Stimulated activated CD4-positive, alpha-beta T cell treated with anti-CD3 and anti-CD28 coated beads, Interleukin-15, amount 100 ng/mL, for 24 hours (primary cell): ENCODE data around the gene FAM110D.

Experiments
- DNase-seq: peaks from one replicate; pipeline ENCODE4 v3.0.0-alpha.2; 2020

Gene FAM110D

GRCh38 chr1:26190373-26190987 lies 31.6 kb downstream of the FAM110D start, which contains the start of gene CATSPER4:
TSS of gene CATSPER4 (plus strand) at chr1:26190602. CDS start at chr1:26190628, 26 bp downstream.
- DNase-seq: no peak

DNA sequence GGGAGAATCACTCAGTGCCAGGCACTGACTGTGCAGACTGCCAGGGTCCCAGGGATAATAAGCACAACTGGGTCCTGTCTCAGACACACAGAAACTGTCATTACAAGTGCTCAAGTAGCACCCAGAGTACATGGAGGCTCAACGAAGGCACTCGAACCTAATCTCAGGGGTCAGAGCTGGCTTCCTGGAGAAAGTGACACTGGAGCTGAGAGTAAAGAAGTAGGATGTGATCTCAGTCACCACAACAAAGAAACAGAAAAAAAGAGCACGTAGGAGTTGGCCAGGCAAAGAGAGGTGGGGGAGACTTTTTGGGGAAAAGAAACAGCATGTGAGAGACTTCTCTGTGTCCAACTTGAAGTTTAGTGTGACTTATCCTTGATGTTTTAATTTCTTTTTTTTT lies 32.9 kb downstream of the FAM110D start:
- no peak for DNase-seq

GRCh38 chr1:26195805-26196204 lies 36.9 kb downstream of the FAM110D start:
- DNase-seq: no peak

- no peak for DNase-seq
Measured at GRCh38 chr1:26197301-26197700, 38.4 kb downstream of the FAM110D start.

DNA sequence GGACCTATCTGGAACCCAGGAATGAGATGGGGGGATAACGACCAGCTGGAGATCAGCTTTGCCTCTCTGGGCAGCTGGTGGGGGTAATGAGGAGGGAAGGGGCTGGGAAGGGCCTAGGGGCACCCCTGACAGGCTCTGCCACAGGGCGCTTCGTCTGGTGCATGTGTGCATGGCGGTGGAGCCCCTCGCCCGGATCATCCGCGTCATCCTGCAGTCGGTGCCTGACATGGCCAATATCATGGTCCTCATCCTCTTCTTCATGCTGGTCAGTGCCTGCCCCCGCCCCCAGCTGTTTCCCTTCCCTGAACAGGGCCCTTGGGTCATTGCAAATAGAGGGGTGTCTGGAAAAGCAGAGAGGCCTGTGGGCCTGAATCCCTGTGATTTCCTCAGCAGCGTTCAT lies 38.9 kb downstream of the FAM110D start:
- no peak for DNase-seq

- no peak for DNase-seq
Measured at GRCh38 chr1:26200413-26200812, 41.5 kb downstream of the FAM110D start.

DNA sequence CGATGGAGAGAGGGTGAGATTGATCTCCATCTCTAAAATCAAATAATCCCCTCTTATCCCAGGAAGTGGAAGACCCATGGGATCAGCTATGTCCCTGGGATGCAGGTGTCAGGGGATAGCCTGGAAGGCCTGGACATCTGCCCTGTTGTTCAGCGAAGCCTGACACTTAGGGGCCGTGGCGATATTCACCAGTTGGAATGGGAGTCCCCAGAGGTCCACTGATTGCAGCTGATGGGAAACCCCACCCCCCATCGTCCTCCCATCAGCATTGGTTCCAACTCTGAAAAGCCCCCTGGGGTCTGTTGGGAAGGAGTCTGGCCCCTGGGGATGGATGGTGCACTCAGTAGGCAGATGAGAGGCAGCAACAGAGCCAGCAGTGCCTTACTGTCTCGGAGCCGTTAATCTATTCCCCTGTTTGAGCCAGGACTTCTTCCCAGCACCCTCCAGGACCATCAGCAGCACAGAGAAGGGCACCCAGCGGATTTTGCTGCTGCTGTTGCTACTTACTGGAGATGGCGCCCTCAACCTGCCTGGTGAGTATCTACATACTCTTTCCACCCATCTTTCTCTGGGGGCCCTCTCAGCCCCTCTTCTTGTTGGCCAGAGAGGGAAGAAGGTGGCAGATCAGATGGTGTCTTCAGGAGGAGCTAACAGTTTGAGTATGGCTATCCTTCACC lies 44.9 kb downstream of the FAM110D start:
- DNase-seq: no peak

DNA sequence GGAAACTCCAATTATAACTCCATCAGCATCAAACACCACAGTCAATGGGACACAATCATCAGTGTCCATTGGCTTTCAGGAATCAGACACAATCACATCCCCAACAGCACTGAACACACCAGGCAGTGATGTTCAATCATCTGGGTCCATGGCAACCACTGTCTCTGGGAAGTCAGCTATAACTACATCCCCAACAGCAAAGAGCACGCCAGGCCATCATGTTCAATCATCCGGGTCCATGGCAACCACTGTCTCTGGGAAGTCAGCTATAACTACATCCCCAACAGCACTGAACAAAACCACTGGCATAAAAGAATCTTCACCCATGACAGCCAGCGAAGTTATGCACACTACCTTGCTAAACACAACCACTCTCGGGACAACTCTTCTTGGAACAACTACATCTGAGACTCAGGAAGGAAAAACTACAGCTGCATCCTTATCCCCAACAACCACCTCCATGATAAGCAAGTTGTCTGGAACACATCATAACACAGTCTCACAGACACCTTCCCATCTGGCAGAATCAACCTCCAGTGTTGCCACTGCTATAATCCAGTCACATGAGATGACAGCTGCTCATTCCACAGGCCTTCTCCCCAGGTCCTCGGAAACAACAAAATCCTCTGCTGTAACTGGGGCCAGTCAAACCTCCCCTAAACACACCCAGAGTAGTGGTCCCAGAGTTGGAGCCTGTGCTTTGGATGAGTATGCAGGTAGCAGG lies 51.4 kb downstream of the FAM110D start:
- no peak for DNase-seq

- no peak for DNase-seq
Measured at GRCh38 chr1:26212726-26213125, 53.8 kb downstream of the FAM110D start.

GRCh38 chr1:26213335-26213905 lies 54.5 kb downstream of the FAM110D start:
- no peak for DNase-seq
